ENCODE results near the gene ATF7. TPM values are rescaled to one million over a fixed set of nuclear protein-coding genes. Genes with fewer than 3 reads are reported as not detected.

ATF7 gene
- total and polyA plus RNA-seq, 10 donors = 6.5 to 52.8 (median 35.4) TPM

DNA sequence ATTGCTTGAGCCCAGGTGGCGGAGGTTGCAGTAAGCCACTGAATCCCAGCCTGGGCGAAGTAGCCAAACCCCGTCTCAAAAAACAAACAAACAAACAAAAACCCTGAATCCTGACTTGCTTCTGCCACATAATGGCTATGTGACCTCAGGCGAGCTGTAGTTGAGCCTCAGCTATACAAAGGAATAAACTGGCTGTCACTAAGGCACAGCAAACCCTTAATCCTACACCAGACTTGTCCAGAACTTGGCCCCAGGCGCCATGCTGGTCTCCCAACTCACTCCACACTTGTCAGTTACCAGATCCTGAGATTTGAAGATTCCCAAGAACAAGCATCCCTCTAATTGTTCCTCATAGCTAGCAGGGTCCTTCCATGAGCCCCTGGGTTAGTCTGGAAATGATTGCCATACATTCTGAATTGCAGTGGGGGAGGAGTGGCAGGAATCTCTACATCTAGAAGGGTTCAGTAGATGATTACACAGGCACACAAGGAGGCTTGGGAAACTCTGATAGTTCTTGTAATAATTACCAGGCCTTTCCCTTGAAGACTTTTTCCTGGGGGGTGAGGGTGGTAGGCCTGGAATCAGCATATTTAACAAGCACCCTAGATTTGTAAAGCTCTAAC lies 136.8 kb downstream of the ATF7 start:
- TF ChIP-seq POLR2A (IDR thresholded peaks at IDR 0.05) (no peak), POLR2AphosphoS5 (IDR thresholded peaks at IDR 0.05) (peak in 1 of 3 donors; percentile 10)
- no peak overlapping the region for H3K4me3 ChIP-seq
- H3K4me1 ChIP-seq = peaks cover 12 to 38% (median 23%) of the 10 kb centered on the region in 6 donors
- H3K27me3 ChIP-seq (replicated peaks in 1 of 7) = no peaks in the 10 kb centered on the region
- peaks cover 0 to 40% (median 26%) of the 10 kb centered on the region in 6 donors for H3K36me3 ChIP-seq
- 93 to 97% (median 95%) methylated on average over 5 of the region's 5 CpGs for WGBS, 5 donors
- DNase-seq = no peak
- intact Hi-C loops (cut with DNase I; ENCODE audit: low total_unique reads) = no loop called here
- no peaks in the 10 kb centered on the region for H3K9me3 ChIP-seq
- no peak overlapping the region for H3K27ac ChIP-seq

DNA sequence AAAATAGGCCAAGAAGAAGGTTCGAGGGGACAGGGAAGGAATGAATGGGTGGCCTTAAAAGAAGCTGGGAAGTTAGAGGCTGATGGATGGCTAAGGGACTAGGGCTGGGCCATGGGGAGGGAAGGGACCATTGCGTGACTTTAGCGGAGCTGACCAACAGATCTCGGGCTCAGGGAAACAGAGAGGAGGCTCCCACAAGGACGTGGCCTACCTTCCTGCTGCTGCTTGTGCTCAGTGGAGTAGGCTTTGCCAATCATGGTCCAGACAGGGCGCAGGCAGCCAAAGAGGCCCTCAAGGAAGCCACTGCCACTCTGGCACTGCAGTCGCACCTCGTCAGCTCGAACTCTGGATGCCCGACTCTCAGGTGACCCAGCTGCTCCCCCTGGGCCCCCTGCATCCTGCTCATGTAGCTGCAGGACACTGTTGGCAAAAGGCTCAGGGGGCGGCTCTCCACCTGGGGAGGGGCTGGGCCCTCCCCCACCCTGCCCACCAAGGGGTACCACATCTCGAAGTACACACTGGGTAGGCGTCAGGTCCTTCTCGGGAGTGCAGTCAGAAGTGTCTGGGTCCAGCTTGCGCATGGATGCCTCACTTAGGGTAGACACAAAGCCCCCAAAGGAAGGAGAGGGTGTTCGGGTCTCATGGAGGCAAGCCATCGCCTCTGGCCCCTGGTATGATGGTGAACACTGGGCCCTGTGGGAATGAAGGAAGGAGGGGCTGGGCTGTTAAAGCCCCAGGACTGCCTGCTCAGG lies 139.3 kb downstream of the ATF7 start:
- TF ChIP-seq POLR2AphosphoS5 (IDR thresholded peaks at IDR 0.05) = peak; percentile 26 to 72 (median 40)
- TF ChIP-seq, protein P1, sequence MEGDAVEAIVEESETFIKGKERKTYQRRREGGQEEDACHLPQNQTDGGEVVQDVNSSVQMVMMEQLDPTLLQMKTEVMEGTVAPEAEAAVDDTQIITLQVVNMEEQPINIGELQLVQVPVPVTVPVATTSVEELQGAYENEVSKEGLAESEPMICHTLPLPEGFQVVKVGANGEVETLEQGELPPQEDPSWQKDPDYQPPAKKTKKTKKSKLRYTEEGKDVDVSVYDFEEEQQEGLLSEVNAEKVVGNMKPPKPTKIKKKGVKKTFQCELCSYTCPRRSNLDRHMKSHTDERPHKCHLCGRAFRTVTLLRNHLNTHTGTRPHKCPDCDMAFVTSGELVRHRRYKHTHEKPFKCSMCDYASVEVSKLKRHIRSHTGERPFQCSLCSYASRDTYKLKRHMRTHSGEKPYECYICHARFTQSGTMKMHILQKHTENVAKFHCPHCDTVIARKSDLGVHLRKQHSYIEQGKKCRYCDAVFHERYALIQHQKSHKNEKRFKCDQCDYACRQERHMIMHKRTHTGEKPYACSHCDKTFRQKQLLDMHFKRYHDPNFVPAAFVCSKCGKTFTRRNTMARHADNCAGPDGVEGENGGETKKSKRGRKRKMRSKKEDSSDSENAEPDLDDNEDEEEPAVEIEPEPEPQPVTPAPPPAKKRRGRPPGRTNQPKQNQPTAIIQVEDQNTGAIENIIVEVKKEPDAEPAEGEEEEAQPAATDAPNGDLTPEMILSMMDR (IDR thresholded peaks at IDR 0.05 in 8 of 11, conservative IDR thresholded peaks at IDR 0.05 in 3 of 11) = no peak
- Histone ChIP-seq H3K27me3 (replicated peaks in 1 of 7) (no peaks in the 10 kb centered on the region), H3K4me1 (peaks cover 0 to 20% (median 2%) of the 10 kb centered on the region in 6 donors), H3K9me3 (no peaks in the 10 kb centered on the region), H3K36me3 (peaks cover 0 to 65% (median 47%) of the 10 kb centered on the region in 6 donors), H3K4me3 (no peak overlapping the region), H3K27ac (peak overlapping the region in 1 of 8 donors; percentile 36)
- WGBS, 5 donors = 81 to 91% (median 83%) methylated on average over 10 to 17 of the region's 17 CpGs
- intact Hi-C loops (cut with DNase I; ENCODE audit: low total_unique reads) = no loop called here
- no peak for DNase-seq

DNA sequence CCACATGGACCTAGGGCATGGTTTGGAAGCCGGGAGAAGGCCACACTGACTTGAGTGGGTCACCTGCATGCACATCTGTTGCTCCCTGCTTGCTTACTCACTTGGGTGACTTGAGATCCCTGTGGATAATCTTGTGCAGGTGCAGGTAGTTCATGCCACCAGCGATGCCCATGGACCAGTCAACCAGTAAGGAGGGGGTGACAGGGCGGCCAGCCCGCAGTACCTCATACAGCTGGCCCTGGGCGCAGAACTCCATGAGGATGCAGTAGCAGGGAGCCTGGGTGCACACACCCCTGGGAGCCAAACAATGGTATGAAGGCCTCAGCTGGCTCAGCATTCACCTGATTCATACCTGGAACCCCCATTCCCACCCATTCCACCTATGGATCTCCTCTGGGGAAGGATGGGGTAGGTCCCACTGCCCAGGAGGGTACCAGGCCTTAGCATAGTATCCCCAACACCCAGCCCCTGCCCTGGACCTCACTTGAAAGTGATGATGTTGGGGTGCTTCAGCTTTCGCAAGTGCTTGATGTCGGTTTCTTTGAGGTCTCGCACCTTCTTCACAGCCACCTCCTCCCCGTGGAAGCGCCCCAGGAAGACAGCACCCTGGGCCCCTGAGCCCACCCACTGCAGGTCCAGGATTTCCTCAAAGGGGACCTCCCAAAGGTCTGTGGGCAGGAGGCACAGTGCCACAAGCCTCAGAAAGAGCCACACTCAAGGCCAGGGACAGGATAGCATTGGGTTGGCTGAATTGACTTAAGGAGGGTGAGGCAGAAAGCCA lies 140.0 kb downstream of the ATF7 start:
- Histone ChIP-seq H3K27me3 (replicated peaks in 1 of 7) (no peaks in the 10 kb centered on the region), H3K4me1 (peaks cover 0 to 22% (median 8%) of the 10 kb centered on the region in 6 donors), H3K4me3 (no peak overlapping the region), H3K9me3 (no peaks in the 10 kb centered on the region), H3K36me3 (peaks cover 0 to 72% (median 55%) of the 10 kb centered on the region in 6 donors), H3K27ac (peak overlapping the region in 1 of 8 donors; percentile 36)
- WGBS, 5 donors = 88 to 95% (median 92%) methylated on average over 7 to 10 of the region's 10 CpGs
- intact Hi-C loops (cut with DNase I; ENCODE audit: low total_unique reads) = no loop called here
- DNase-seq = no peak
- peak in 2 of 3 donors; percentile 5 to 76 for TF ChIP-seq POLR2AphosphoS5 (IDR thresholded peaks at IDR 0.05)
- TF ChIP-seq, protein P1 (IDR thresholded peaks at IDR 0.05 in 8 of 11, conservative IDR thresholded peaks at IDR 0.05 in 3 of 11) = no peak

DNA sequence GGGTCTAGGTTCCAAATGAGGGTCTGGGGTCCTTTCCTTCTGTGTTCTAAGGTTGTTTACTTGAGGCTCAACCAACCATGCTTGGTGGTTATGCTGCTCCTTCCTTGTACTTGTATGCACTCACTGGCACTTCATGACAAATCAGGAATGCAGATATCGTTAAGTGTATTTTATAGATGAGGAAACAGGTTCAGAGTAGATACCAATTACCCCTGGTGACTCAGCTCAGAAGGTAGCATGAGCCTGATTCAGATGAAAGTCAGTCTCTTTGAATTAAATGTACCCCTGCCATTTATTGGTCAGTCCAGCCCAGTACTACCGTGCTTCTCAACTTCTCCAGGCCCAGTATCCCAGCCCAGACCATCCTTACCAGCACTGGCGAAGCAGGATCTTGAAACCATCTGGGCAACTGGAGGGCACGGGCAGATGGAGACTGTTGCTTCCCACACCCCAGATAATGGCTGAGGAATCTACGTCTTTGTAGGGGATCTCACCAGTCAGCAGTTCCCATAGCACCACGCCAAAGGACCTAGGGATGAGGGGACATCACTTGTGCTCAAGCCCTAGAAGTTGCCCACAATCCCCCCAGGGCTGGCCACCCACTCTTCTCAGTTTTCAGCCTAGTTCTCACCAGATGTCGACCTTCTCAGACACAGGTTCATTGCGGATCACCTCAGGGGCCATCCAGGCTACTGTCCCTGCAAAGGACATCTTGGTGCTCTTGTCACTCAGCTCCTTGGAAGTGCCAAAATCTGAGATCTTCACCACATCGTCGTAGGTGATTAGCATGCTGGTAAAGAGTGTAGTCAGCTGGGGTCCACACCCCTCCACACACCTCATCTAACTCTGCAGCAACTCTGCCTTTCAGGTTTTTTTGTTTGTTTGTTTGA lies 141.3 kb downstream of the ATF7 start:
- Histone ChIP-seq H3K27me3 (replicated peaks in 1 of 7) (no peaks in the 10 kb centered on the region), H3K9me3 (no peaks in the 10 kb centered on the region), H3K4me3 (no peak overlapping the region), H3K36me3 (peaks cover 0 to 84% (median 67%) of the 10 kb centered on the region in 6 donors), H3K4me1 (peaks cover 0 to 34% (median 18%) of the 10 kb centered on the region in 6 donors), H3K27ac (peak overlapping the region in 1 of 8 donors; percentile 24)
- TF ChIP-seq POLR2A (IDR thresholded peaks at IDR 0.05) = no peak
- TF ChIP-seq POLR2AphosphoS5 (IDR thresholded peaks at IDR 0.05) = peak in 2 of 3 donors; percentile 30 to 50
- TF ChIP-seq, protein P1 (IDR thresholded peaks at IDR 0.05 in 8 of 11, conservative IDR thresholded peaks at IDR 0.05 in 3 of 11) = no peak
- DNase-seq = no peak
- intact Hi-C loops (cut with DNase I; ENCODE audit: low total_unique reads) = no loop called here
- 86 to 93% (median 91%) methylated on average over 10 of the region's 10 CpGs for WGBS, 5 donors

Measured in spleen (tissue), 11 donors.